ENCODE measurements around the gene PERCC1.

The PERCC1 gene

DNA sequence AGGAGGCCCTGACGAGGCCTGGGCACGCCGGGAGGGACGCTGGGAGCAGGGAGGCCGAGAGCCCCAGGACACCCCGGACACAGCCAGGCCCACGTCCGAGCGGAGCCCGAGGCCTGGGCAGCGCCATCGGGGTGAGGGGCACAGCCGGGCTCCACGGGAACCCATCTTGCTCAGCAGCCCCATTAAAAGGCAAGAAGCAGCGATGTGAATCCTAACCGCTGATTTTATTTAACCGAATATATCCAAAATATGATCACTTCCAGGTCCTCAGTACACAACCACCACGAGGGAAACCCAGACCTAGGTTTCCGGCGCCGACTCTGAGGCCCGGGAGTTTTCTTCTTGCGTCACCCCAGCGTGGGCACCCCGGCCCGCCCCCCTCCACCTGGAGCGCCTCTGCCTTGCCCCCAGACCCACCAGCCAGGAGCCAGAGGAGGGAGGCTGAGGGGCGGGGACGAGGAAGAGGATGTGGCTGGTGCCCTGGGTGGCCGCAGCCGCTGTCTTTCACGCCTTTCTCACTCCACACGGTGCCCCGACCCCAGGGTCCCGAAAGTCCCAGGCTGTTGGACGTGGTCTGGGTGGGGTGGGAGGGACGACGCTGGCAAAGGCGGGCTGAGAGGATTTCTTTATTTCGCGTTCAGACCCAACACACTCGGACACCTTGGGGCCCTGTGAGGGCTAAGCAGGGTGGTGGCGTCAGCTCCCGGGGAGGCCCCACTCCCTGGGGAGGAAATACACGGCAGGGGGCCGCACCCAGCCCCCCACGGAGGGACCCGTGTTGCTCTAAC lies 14.0 kb downstream of the PERCC1 start:
- no peak for DNase-seq (ENCODE audit: insufficient read length, low spot score)
- FAIRE-seq, result no peak
- TF ChIP-seq POLR2A (IDR thresholded peaks at IDR 0.05; ENCODE audit: low read depth, low read length), result no peak

DNA sequence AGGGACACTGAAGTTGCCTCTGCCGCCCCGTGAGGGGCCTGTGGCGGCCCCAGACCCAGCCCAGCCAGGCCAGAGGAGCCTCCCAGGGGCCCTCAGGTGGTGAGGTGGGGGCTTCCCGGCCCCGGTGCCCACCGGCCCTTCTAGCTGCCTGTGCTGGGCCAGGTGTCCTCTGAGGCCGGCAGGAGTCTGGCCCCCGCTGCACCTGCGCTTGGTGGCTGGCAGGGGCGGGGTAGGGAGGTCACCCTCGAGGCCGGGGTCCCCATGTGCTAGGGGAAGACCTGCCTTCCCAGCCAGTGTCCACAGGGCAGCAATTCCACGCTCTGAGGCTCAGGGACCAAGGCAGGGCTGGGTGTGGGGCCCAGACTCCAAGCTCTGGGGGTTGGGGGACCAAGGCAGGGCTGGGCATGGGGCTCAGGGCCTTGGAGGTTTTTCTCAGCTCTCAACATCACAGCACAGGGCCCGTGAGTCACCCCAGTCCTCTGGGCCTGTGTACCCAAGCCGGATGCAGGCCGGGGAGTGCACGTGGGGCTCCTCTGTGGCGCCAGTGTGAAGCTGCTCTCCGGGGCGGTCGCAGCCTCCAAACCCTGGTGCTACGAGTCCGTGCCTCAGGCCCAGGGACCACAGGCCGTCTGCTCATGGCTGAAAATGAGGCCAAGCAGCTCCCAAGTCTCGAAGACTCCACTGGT lies 14.8 kb downstream of the PERCC1 start:
- FAIRE-seq (no peak), DNase-seq (ENCODE audit: insufficient read length, low spot score) (no peak)
- TF ChIP-seq POLR2A (IDR thresholded peaks at IDR 0.05; ENCODE audit: low read depth, low read length), result no peak

DNA sequence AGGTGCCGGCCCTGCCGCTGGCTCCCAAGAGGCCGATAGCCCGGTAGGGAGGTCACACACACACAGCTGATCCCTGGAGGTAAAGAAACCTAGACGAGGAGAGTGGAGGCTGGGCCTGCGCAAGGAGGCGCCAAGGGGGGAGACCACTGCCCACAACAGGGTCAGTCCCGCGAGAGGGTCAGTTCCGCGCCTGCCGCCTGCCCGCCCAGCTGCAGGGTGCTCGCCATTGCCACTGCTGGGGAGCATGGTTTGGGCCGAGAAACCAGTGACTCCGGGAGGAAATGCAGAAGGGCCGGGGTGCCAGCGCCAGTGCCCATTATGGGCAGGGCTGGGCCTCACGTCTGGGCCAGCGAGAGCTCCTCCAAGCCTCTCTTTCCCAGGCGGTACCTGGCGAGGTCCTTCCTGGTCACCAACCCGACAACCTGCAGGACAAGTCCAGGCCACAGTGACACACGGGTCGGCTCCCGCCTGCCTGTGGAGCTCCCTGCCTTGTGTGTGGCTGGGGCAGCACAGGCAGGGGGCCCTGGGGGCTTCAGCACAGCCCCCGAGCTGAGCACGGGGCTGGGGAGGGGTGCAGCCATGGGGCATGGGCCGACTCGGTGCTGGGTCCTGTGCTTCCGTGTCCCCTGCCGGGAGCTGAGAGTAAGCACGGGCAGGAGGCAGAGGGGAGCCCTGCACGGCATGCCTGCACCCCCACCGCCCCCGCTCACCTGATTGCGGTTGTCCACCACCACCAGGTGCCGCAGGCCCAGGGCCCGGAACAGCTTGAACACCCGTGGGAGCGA lies 15.6 kb downstream of the PERCC1 start:
- DNase-seq (ENCODE audit: insufficient read length, low spot score), result no peak
- TF ChIP-seq POLR2A (IDR thresholded peaks at IDR 0.05; ENCODE audit: low read depth, low read length), result no peak
- FAIRE-seq, result no peak

DNA sequence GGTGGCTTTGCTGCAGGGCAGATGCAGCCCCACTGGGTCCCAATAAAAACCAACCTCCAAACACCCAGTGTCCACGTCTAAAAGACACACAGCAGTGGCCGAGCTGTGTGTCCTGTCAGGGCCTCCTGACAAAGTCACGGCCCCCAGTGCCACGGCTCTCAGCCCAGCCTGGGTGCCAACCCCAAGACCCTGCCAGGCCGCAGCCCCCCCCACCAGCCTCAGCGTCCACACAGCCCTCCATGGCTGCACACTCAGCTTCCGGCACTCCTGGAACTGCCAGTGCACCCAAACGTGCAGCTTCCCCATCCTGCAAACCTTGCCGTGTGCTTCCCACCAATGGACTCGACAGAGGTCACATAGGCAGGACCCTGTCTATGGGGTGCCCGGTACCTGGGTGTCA lies 17.1 kb downstream of the PERCC1 start:
- FAIRE-seq, result no peak
- TF ChIP-seq POLR2A (IDR thresholded peaks at IDR 0.05; ENCODE audit: low read depth, low read length), result no peak
- no peak for DNase-seq (ENCODE audit: insufficient read length, low spot score)

DNA sequence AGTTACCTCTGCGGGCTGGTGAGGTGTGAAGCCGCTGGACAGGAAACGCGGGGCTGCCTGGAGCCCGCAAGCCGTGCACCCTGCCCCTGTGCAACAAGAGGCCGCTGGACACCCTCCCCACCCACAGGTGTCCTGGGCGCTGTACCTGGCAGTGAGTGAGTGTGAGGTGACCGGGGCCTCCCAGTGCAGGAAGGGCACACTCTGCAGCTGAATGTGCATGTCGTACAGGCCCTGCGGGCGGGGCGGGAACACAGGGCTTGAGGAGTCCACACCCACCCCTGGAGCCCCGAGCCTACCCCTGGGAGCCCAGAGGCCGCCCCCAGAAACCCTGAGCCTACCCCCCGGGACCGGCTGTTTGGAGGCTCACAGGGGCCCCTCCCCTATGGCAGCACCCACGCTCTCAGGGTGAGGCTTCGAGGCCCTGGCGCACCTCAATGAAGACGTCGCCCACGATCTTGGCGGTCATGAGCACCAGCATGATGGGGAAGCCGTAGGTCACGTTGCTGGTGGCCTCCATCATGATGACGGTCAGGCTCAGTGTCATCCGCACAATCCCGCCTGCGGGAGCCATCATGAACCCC lies 17.7 kb downstream of the PERCC1 start:
- no peak for TF ChIP-seq POLR2A (IDR thresholded peaks at IDR 0.05; ENCODE audit: low read depth, low read length)
- no peak for DNase-seq (ENCODE audit: insufficient read length, low spot score)
- no peak for FAIRE-seq

DNA sequence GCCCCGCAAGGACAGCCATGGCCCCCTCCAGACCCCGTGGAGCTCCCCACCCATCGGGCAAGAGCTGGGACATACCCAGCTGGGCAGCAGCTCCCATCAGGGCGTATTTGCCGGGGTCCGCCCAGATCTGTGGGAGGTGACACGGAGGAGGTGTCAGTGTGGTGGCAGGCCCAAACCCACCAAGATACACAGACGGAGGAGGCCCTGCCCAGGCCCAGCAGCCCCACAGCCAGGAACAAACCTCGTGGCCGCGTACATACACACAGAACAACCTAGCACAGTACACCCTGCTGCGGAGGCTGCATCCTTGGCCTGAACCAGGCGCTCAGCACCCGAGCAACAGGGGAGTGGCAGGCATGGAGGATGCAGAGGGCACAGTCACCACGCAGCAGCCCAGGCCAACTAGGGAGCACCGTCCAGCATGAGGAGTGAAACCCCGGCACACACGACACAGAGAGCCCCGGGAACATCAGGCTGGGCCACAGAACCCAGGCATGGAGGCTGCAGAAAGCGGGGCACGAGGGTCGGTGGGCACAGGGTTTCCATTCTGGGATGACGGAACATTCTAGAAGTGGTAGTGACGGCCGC lies 18.4 kb downstream of the PERCC1 start:
- no peak for TF ChIP-seq POLR2A (IDR thresholded peaks at IDR 0.05; ENCODE audit: low read depth, low read length)
- no peak for FAIRE-seq

DNA sequence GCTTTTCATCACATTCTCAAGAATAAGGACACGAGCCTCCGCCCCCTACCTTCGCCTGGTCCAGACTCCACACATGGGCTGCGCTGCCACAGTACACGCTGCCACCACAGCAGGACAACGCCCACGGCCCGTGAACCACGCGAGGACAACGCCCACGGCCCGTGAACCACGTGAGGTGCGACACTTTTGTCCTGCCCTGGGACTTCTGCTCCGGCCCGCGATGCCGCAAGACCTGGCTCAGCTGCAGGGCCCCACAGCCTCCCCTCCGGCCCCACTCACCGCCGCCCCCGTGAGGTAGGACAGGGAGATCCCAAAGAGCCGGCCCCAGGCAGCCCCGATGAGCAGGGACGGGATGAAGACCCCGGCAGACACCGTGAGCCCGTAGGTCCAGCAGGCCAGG lies 19.3 kb downstream of the PERCC1 start:
- no peak for DNase-seq (ENCODE audit: insufficient read length, low spot score)
- FAIRE-seq, result no peak
- no peak for TF ChIP-seq POLR2A (IDR thresholded peaks at IDR 0.05; ENCODE audit: low read depth, low read length)

More for the DNA sequence above, 18.4 kb downstream of the PERCC1 start:
- DNase-seq (ENCODE audit: insufficient read length, low spot score), result no peak

DNA sequence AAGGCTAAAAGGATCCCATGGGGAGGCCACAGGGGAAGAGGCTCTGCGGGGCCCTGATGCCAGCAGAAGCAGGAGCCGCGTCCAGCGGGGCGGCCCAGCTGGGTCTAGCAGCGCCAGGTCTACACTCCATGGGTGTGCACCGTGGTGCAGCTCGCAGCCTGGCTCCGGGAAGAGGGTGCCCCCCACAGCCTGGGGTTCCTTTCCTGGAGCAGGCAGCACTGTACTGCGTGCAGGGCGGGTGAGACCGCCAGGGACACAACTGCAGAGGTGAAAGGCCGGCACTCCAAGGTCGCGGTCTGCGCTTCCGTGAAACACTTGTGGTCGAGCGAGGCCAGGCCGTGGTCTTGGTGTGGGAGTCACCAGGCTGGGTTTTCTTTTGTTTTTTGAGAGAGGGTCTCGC lies 20.0 kb downstream of the PERCC1 start:
- FAIRE-seq (no peak), DNase-seq (ENCODE audit: insufficient read length, low spot score) (no peak)
- no peak for TF ChIP-seq POLR2A (IDR thresholded peaks at IDR 0.05; ENCODE audit: low read depth, low read length)

DNA sequence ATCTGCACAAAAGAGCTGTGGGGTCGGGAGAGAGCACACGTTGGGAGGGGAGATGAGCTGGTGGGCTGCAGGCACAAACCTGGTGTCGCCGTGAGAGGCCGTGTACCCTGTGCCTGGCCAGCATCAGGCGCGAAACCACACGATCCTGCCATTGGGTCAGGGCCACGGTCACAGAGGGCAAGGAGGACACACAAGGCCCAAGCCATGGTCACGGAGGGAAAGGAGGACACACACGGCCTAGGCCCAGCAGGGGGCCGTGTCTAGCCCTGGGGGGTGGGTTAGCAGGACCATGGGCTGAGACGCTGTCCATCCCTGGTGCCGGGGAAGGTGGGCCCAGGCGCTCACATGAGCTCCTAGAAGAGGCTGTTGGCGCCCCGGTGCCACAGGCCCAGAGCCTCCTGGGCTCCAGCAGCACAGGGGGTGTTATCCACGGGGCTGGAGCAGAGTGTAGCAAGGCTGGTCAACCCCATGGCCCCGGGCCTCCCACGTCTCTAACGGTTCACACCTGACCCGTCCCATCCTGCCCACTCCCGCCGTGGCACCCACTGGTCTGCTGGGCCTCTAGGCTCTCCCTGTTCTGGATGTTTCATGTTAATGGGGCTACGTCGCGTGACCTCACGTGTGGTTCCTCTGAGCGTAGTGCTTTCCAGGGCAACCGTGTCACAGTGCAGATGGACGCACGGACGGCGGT lies 21.0 kb downstream of the PERCC1 start:
- FAIRE-seq, result no peak
- no peak for DNase-seq (ENCODE audit: insufficient read length, low spot score)

DNA sequence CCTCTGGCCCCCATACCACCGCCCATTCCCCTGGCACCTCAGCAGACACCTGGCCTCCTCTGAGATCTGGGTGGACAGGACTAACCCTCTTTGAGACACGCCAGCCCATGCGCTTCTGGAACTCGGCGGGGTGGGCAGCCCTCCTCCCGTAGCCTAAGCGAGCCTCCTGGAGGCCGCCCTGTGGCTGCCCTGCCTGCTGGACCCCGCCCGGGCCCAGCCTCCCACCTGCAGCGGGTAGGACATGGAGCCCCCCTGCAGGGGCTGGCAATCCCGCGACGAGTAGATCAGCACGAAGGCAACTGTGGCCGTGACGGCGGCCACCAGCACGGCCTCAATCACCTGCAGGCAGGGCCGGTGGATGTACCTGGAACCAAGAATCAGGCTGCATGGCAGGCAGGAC lies 21.7 kb downstream of the PERCC1 start:
- FAIRE-seq (no peak), DNase-seq (ENCODE audit: insufficient read length, low spot score) (no peak)
- no peak for TF ChIP-seq POLR2A (IDR thresholded peaks at IDR 0.05; ENCODE audit: low read depth, low read length)

More for the DNA sequence above, 21.0 kb downstream of the PERCC1 start:
- no peak for TF ChIP-seq POLR2A (IDR thresholded peaks at IDR 0.05; ENCODE audit: low read depth, low read length)

DNA sequence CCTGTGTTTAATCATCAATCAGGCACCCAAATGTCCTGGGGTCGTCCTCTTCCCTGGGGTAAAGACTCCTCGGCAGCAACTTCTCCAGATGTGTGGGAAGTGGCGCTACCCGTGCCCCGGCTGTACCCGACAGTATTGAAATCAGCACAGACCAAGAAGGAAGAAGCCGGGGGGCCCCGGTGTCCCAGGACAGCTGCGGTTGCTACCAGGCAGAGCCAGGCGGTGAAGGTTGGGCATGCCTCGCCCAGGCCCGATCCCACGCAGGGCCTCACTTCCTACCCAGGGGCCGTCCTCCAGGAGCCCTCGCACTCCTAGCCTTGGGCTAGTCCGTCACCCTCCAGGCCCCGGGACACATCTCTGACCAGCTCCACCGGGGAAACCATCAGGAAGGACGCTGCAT lies 22.4 kb downstream of the PERCC1 start:
- TF ChIP-seq POLR2A (IDR thresholded peaks at IDR 0.05; ENCODE audit: low read depth, low read length), result no peak
- FAIRE-seq (no peak), DNase-seq (ENCODE audit: insufficient read length, low spot score) (no peak)

DNA sequence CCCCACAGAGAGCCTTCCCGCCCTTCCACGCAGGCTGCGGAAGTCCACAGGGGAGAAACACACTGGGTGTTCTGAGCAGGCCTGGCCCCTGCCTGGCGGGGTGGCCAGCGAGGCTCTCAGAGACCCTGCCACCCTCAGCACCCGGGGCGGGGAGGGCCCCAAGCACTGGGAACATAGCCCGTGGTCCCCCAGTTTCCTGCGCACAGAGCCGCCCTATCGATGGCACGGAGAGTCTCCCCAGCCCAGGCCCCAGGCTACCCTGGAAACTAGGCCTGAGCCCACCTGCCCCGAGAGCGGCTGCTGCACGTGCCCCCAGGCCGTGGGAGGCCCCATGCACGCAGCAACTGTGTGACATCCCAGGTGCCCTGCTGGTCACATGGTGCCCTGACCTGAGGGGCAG lies 23.7 kb downstream of the PERCC1 start:
- no peak for TF ChIP-seq POLR2A (IDR thresholded peaks at IDR 0.05; ENCODE audit: low read depth, low read length)
- no peak for FAIRE-seq
- DNase-seq (ENCODE audit: insufficient read length, low spot score), result no peak
